Measurements from ENCODE around the gene OPCML.

The OPCML gene

GRCh38 chr11:133137939-133138338 is 394.4 kb downstream of the OPCML start:
- no peak for DNase-seq (ENCODE audit: low read depth in 2 of 2, low spot score in 1 of 2)

- DNase-seq (ENCODE audit: low read depth in 2 of 2, low spot score in 1 of 2): no peak
Measured at GRCh38 chr11:133137270-133137669, 395.0 kb downstream of the OPCML start.

- DNase-seq (ENCODE audit: low read depth in 2 of 2, low spot score in 1 of 2): no peak
Measured at GRCh38 chr11:133136376-133136775, 395.9 kb downstream of the OPCML start.

- DNase-seq (ENCODE audit: low read depth in 2 of 2, low spot score in 1 of 2): peak in 1 of 2 donors; percentile 11
Measured at GRCh38 chr11:133134314-133135173, 397.8 kb downstream of the OPCML start.

- no peak for DNase-seq (ENCODE audit: low read depth in 2 of 2, low spot score in 1 of 2)
Measured at GRCh38 chr11:133133606-133134005, 398.7 kb downstream of the OPCML start.

GRCh38 chr11:133133050-133133449 is 399.3 kb downstream of the OPCML start:
- no peak for DNase-seq (ENCODE audit: low read depth in 2 of 2, low spot score in 1 of 2)

GRCh38 chr11:133127741-133128140 is 404.6 kb downstream of the OPCML start:
- DNase-seq (ENCODE audit: low read depth in 2 of 2, low spot score in 1 of 2): no peak

- DNase-seq (ENCODE audit: low read depth in 2 of 2, low spot score in 1 of 2): no peak
Measured at GRCh38 chr11:133123796-133124195, 408.5 kb downstream of the OPCML start.

- no peak for DNase-seq (ENCODE audit: low read depth in 2 of 2, low spot score in 1 of 2)
Measured at GRCh38 chr11:133123366-133123765, 408.9 kb downstream of the OPCML start.

GRCh38 chr11:133122256-133122655 is 410.0 kb downstream of the OPCML start:
- DNase-seq (ENCODE audit: low read depth in 2 of 2, low spot score in 1 of 2): no peak

- no peak for DNase-seq (ENCODE audit: low read depth in 2 of 2, low spot score in 1 of 2)
Measured at GRCh38 chr11:133118563-133119268, 413.6 kb downstream of the OPCML start.

GRCh38 chr11:133115099-133115498 is 417.2 kb downstream of the OPCML start:
- DNase-seq (ENCODE audit: low read depth in 2 of 2, low spot score in 1 of 2): no peak

- DNase-seq (ENCODE audit: low read depth in 2 of 2, low spot score in 1 of 2): no peak
Measured at GRCh38 chr11:133107763-133108162, 424.5 kb downstream of the OPCML start.

GRCh38 chr11:133107136-133107535 is 425.2 kb downstream of the OPCML start:
- DNase-seq (ENCODE audit: low read depth in 2 of 2, low spot score in 1 of 2): no peak

- DNase-seq (ENCODE audit: low read depth in 2 of 2, low spot score in 1 of 2): no peak
Measured at GRCh38 chr11:133106417-133106816, 425.9 kb downstream of the OPCML start.

GRCh38 chr11:133104009-133104744 is 428.1 kb downstream of the OPCML start:
- DNase-seq (ENCODE audit: low read depth in 2 of 2, low spot score in 1 of 2): no peak

GRCh38 chr11:133096981-133097380 is 435.3 kb downstream of the OPCML start:
- DNase-seq (ENCODE audit: low read depth in 2 of 2, low spot score in 1 of 2): no peak

- DNase-seq (ENCODE audit: low read depth in 2 of 2, low spot score in 1 of 2): no peak
Measured at GRCh38 chr11:133086518-133086917, 445.8 kb downstream of the OPCML start.

- DNase-seq (ENCODE audit: low read depth in 2 of 2, low spot score in 1 of 2): no peak
Measured at GRCh38 chr11:133082841-133083488, 449.3 kb downstream of the OPCML start.

- DNase-seq (ENCODE audit: low read depth in 2 of 2, low spot score in 1 of 2): no peak
Measured at GRCh38 chr11:133082453-133082781, 449.9 kb downstream of the OPCML start.

GRCh38 chr11:133081730-133082452 is 450.4 kb downstream of the OPCML start:
- DNase-seq (ENCODE audit: low read depth in 2 of 2, low spot score in 1 of 2): no peak

All from stimulated activated CD8-positive, alpha-beta memory T cell treated with anti-CD3 and anti-CD28 coated beads, Interleukin-4, amount 100 ng/mL, for 1 hour (primary cell).